Esophagus squamous epithelium (tissue), 4 donors: ENCODE results near the gene FAM184B.

ENCODE experiments used
- CTCF ChIP-seq, 6 experiments: fragments of 450-650 bp in 4 of 6; fragments of 200-600 bp in 2 of 6; sonication (generic) in 2 of 6; IDR thresholded peaks; one replicate each; pipeline ENCODE4 v1.5.1; 2016 to 2019; ENCODE audit warnings: antibody characterized with exemption in 6 of 6, mild to moderate bottlenecking in 4 of 6, moderate library complexity in 4 of 6
- POLR2A ChIP-seq, 4 donors: fragments of 450-650 bp; IDR thresholded peaks; one replicate each; pipeline ENCODE4 v1.6.1; 2017; ENCODE audit warnings: antibody characterized with exemption in 4 of 4, mild to moderate bottlenecking in 4 of 4, moderate library complexity in 3 of 4

GRCh38 chr4:17650406-17650805 lies 131.0 kb downstream of the FAM184B start:
- TF ChIP-seq CTCF (IDR thresholded peaks at IDR 0.05) = no peak
- TF ChIP-seq POLR2A (IDR thresholded peaks at IDR 0.05) = no peak
